GM12891 (cell line): Measurements from ENCODE around the gene DNAJC4.

Experiments
- POLR2A ChIP-seq: IDR thresholded peaks from 2 replicates; pipeline ENCODE4 v1.6.1; 2011; ENCODE audit warnings: low read depth, low read length, control low read depth
- POLR2AphosphoS5 ChIP-seq: IDR thresholded peaks from 2 replicates; pipeline ENCODE4 v1.6.1; 2011; ENCODE audit warnings: low read depth, low read length, control low read depth
- TAF1 ChIP-seq: IDR thresholded peaks from 2 replicates; pipeline ENCODE4 v1.6.1; 2011; ENCODE audit warnings: low read depth, low read length, control low read depth

DNA sequence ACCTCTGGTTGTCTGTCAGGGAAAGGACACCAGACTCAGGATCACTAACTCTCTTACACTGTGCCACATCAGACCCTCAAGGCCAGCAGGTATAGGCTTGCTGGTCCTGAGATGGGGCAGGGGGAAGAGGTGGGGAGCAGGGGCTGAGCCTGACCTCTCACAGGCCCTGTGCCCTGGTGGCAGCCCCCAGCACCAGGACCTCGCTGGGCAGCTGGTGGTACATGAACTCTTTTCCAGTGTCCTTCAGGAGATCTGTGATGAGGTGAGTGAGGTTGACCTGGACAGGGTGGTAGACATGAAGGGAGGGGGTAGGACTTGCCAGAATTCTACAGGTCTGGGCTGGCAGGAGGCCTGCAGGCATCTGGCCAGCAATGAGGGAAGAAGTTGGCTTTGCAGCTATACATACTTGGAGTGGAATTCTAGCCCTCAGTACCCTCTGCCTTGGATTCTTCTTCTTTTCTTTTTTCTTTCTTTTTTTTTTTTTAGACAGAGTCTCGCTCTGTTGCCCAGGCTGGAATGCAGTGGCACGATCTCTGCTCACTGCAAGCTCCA is 2.9 kb upstream of the DNAJC4 start:
- TF ChIP-seq POLR2AphosphoS5 = no peak
- TF ChIP-seq TAF1 = no peak
- no peak for TF ChIP-seq POLR2A
